WERI-Rb-1 (cell line): Measurements from ENCODE around the gene COL4A1.

Experiments used
- DNase-seq: peaks from one replicate; pipeline ENCODE4 v3.0.0-alpha.2; 2020
- H3K27ac ChIP-seq: fragments of 250-450 bp; sonication (Bioruptor Pico); 2 replicates; pipeline ENCODE4 v1.5.1; 2020; ENCODE audit warnings: mild to moderate bottlenecking, moderate library complexity
- H3K27me3 ChIP-seq: fragments of 250-450 bp; sonication (Bioruptor Pico); 2 replicates; pipeline ENCODE4 v1.5.1; 2021; ENCODE audit warnings: mild to moderate bottlenecking, low read depth, moderate library complexity; ENCODE audit not compliant: insufficient read depth, severe bottlenecking
- H3K36me3 ChIP-seq: fragments of 250-450 bp; sonication (Bioruptor Pico); 2 replicates; pipeline ENCODE4 v1.5.1; 2020; ENCODE audit warnings: mild to moderate bottlenecking, moderate library complexity
- H3K4me3 ChIP-seq: 2 replicates; pipeline ENCODE4 v1.5.1; 2011; ENCODE audit warnings: low read depth, mild to moderate bottlenecking, control low read depth, low read length
- H3K9me3 ChIP-seq: fragments of 250-450 bp; sonication (Bioruptor Pico); 2 replicates; pipeline ENCODE4 v1.5.1; 2021; ENCODE audit warnings: mild to moderate bottlenecking, moderate library complexity; ENCODE audit not compliant: severe bottlenecking
- TF ChIP-seq, protein P1 (sequence below): IDR thresholded peaks from 2 replicates; pipeline ENCODE4 v1.5.1; 2011; ENCODE audit warnings: low read depth, mild to moderate bottlenecking, control low read depth, inconsistent platforms, low read length

Gene COL4A1

DNA sequence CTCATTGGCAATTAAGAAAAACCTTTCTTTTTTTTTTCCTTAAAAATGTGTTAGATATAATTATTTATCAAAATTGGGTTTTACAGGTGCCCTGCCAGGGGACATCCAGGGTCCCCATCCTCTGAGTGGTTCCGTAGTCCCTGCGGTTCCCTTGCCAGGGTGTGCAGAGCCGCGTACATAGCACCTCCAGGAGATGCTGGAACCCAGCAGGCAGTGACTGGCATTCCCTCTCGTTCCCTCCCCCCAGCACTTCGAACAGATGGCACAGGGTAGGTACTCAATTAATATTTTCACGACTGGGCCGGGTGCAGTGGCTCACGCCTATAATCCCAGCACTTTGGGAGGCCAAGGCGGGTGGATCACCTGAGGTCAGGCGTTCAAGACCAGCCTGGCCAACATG lies 82.0 kb downstream of the COL4A1 start:
- DNase-seq, result no peak

DNA sequence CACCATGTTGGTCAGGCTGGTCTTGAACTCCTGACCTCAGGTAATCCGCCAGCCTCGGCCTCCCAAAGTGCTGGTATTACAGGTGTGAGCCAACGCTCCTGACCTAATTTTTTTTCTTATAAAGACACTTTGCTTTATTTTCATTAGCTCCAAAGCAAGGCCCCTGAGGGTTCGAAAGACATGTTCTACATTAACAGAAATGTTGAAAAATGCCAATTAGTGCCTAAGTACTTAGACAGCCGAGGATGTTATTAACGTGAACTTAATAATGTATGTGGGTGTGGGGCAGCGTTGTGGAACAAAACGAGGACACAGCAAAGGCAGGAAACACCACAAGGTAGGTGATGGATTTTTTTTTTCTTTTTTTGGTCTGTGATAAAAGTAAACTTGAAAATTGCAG lies 82.4 kb downstream of the COL4A1 start:
- no peaks in the 10 kb centered on the region for H3K9me3 ChIP-seq

More for the DNA sequence above, 82.0 kb downstream of the COL4A1 start:
- Histone ChIP-seq H3K36me3 (no peaks in the 10 kb centered on the region), H3K27ac (no peak overlapping the region), H3K4me3 (no peak overlapping the region), H3K9me3 (no peaks in the 10 kb centered on the region), H3K27me3 (no peaks in the 10 kb centered on the region)
- TF ChIP-seq, protein P1, sequence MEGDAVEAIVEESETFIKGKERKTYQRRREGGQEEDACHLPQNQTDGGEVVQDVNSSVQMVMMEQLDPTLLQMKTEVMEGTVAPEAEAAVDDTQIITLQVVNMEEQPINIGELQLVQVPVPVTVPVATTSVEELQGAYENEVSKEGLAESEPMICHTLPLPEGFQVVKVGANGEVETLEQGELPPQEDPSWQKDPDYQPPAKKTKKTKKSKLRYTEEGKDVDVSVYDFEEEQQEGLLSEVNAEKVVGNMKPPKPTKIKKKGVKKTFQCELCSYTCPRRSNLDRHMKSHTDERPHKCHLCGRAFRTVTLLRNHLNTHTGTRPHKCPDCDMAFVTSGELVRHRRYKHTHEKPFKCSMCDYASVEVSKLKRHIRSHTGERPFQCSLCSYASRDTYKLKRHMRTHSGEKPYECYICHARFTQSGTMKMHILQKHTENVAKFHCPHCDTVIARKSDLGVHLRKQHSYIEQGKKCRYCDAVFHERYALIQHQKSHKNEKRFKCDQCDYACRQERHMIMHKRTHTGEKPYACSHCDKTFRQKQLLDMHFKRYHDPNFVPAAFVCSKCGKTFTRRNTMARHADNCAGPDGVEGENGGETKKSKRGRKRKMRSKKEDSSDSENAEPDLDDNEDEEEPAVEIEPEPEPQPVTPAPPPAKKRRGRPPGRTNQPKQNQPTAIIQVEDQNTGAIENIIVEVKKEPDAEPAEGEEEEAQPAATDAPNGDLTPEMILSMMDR, result no peak

DNA sequence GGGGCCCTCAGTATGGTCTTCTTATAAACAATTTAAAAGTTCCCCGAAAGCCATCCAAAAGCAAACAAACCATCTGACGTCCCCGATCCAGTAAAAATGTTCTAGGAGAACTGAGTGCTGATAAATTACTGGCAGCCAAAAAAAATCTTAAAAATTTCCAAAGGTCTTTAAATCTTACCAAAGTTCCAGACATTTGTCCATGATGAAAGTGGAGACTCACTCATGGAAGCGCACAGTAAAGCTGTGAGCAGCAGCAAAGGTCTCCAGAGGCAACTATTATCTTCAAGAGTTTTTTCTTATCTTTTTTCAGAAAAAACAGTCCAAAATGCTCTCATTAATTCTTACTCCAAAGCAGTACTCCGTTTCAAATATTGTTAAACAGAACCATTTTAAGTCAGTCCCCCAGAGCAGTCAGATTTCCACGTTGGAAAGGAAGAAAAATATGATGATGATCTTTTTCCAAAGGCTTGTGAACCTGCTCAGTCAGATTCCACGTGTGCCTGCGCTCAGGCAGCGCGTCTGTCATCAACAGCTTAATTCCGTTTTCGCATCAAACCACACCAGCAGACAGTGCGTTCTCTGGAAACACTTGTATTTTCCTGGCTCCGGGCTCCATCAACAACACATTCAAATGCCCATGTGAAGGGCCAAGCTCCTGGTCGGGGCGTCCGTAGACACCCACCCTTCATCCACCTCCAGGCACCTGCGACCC lies 85.4 kb downstream of the COL4A1 start:
- H3K36me3 ChIP-seq, result no peaks in the 10 kb centered on the region
- TF ChIP-seq, protein P1, result no peak
- 0 out of 2 replicates have a peak overlapping the region, but pooled peaks have one; percentile 9 for H3K27ac ChIP-seq
- no peak overlapping the region for H3K4me3 ChIP-seq
- no peaks in the 10 kb centered on the region for H3K27me3 ChIP-seq
- peak; percentile 38 for DNase-seq
- no peaks in the 10 kb centered on the region for H3K9me3 ChIP-seq

More for the DNA sequence above, 82.4 kb downstream of the COL4A1 start:
- H3K4me3 ChIP-seq, result no peak overlapping the region
- no peaks in the 10 kb centered on the region for H3K27me3 ChIP-seq
- H3K36me3 ChIP-seq, result no peaks in the 10 kb centered on the region
- no peak overlapping the region for H3K27ac ChIP-seq
- TF ChIP-seq, protein P1, result no peak
- no peak for DNase-seq

DNA sequence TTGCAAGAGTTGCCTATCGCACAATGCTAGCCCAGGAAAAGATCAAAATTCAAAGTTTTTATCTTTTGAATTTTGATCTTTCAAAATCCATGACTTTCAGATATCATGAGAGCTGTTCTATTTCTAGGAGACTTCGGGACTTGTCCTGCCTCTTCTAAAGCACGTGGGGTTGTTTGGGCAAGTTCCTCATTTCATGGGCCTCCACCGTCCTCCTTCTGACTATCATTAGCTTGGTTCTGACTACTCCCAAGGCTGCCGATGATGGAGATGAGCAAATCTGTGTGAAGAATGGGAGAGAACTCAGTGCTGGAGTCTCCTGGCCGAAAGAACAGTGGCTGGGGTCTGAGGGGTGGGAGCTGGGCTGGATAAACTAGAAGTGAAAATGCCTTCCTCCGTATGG lies 86.5 kb downstream of the COL4A1 start:
- Histone ChIP-seq H3K9me3 (no peaks in the 10 kb centered on the region), H3K27me3 (no peaks in the 10 kb centered on the region), H3K27ac (no peak overlapping the region), H3K4me3 (no peak overlapping the region), H3K36me3 (no peaks in the 10 kb centered on the region)
- TF ChIP-seq, protein P1, result no peak
- DNase-seq, result no peak

DNA sequence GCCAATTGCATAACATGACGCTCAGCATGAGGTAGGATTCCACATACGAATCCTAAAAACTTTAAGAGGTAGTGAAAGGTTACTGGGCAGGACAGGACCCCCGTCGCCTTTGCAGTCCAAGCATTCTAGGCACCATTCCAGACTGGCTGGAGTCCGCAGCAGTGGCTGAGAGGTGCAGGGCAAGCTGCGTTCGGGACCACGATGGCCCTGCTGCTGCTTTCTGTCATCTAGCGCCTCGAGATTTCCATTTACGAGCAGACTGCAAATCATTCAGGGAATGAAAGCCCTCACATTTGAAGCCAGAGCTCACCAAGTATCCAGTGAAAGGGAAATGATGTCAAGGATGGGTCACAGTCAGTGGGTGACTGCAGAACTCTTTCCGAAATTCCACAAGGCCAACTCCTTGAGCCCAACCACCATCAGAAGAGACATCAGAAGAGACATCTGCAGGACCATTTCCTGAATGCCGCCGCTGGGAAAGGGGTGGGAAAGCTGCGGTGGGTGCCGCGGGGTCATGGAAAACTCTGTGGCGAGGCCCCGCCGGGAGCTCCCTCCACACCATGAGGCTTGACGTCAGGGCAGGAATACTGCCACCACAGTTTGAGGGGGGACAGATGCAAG lies 88.3 kb downstream of the COL4A1 start:
- Histone ChIP-seq H3K27ac (no peak overlapping the region), H3K9me3 (no peaks in the 10 kb centered on the region), H3K36me3 (no peaks in the 10 kb centered on the region), H3K27me3 (no peaks in the 10 kb centered on the region), H3K4me3 (no peak overlapping the region)
- no peak for DNase-seq
- TF ChIP-seq, protein P1, result no peak
